ENCODE data around the gene NPTN.

- TF ChIP-seq CTCF (IDR thresholded peaks at IDR 0.05), result no peak
- no peak for TF ChIP-seq POLR2A (IDR thresholded peaks at IDR 0.05)
These were observed 47.4 kb upstream of the NPTN start for GRCh38 chr15:73680549-73680948.
